ENCODE measurements around the gene PADI2. TPM values are rescaled to one million over a fixed set of nuclear protein-coding genes. Genes with fewer than 3 reads are reported as not detected.

The PADI2 gene
- total RNA-seq, 2 experiments from 2014 or later, result not detected

GRCh38 chr1:17134724-17135123, 15.5 kb upstream of the PADI2 start:
- Mint-ChIP-seq H3K27me3 (peaks cover 10% of the 10 kb centered on the region), H3K27ac (no peak overlapping the region), H3K36me3 (ENCODE audit: low read depth) (no peaks in the 10 kb centered on the region), H3K4me1 (ENCODE audit: low read depth) (no peaks in the 10 kb centered on the region), H3K9me3 (no peaks in the 10 kb centered on the region), H3K4me3 (no peak overlapping the region)
- POLR2A ChIA-PET, result no interaction called here
- no peak for TF ChIP-seq CTCF (IDR thresholded peaks at IDR 0.05)
- ATAC-seq (no peak), DNase-seq (no peak)
- intact Hi-C loops (cut with micrococcal nuclease), result no loop called here
- CTCF ChIA-PET, result interaction anchor here (1.0 to 1.4 kb wide), 2 partner anchors 9 to 102 kb away, joined by 3 to 5 read pairs; no protein-coding TSS in a partner anchor

- H3K27me3 Mint-ChIP-seq, result peaks cover 10% of the 10 kb centered on the region
- intact Hi-C loops (cut with micrococcal nuclease), result no loop called here
- no peak overlapping the region for H3K4me3 Mint-ChIP-seq
- ATAC-seq (no peak), DNase-seq (no peak)
- TF ChIP-seq CTCF (IDR thresholded peaks at IDR 0.05), result no peak
- H3K36me3 Mint-ChIP-seq (ENCODE audit: low read depth), result no peaks in the 10 kb centered on the region
- ChIA-PET CTCF (interaction anchor here (1.0 kb wide), 1 partner anchor 8 kb away, joined by 3 read pairs; no protein-coding TSS in a partner anchor), POLR2A (no interaction called here)
- H3K27ac Mint-ChIP-seq, result no peak overlapping the region
- H3K9me3 Mint-ChIP-seq, result no peaks in the 10 kb centered on the region
- no peaks in the 10 kb centered on the region for H3K4me1 Mint-ChIP-seq (ENCODE audit: low read depth)
These were observed 14.8 kb upstream of the PADI2 start for GRCh38 chr1:17134034-17134433.

GRCh38 chr1:17130138-17130635, 10.9 kb upstream of the PADI2 start:
- intact Hi-C loops (cut with micrococcal nuclease), result no loop called here
- H3K4me1 Mint-ChIP-seq (ENCODE audit: low read depth), result no peaks in the 10 kb centered on the region
- ATAC-seq, result no peak

GRCh38 chr1:17128361-17128760, 9.1 kb upstream of the PADI2 start:
- no peak overlapping the region for H3K27ac Mint-ChIP-seq
- H3K4me3 Mint-ChIP-seq, result no peak overlapping the region
- H3K27me3 Mint-ChIP-seq, result peaks cover 16% of the 10 kb centered on the region
- no peak for TF ChIP-seq CTCF (IDR thresholded peaks at IDR 0.05)
- intact Hi-C loops (cut with micrococcal nuclease), result no loop called here
- H3K36me3 Mint-ChIP-seq (ENCODE audit: low read depth), result no peaks in the 10 kb centered on the region
- CTCF ChIA-PET, result interaction anchor here (10.4 kb wide), 1 partner anchor 107 kb away, joined by 163 read pairs; no protein-coding TSS in a partner anchor
- no peaks in the 10 kb centered on the region for H3K4me1 Mint-ChIP-seq (ENCODE audit: low read depth)
- DNase-seq (no peak), ATAC-seq (no peak)
- POLR2A ChIA-PET, result no interaction called here
- no peaks in the 10 kb centered on the region for H3K9me3 Mint-ChIP-seq

More at GRCh38 chr1:17130138-17130635, 10.9 kb upstream of the PADI2 start:
- Mint-ChIP-seq H3K27ac (no peak overlapping the region), H3K9me3 (no peaks in the 10 kb centered on the region), H3K27me3 (peaks cover 15% of the 10 kb centered on the region), H3K36me3 (ENCODE audit: low read depth) (no peaks in the 10 kb centered on the region), H3K4me3 (no peak overlapping the region)
- DNase-seq, result no peak
- ChIA-PET POLR2A (no interaction called here), CTCF (interaction anchor here (1.5 to 10.4 kb wide), 2 partner anchors 9 to 105 kb away, joined by 3 to 163 read pairs; no protein-coding TSS in a partner anchor)
- TF ChIP-seq CTCF (IDR thresholded peaks at IDR 0.05), result no peak

GRCh38 chr1:17125756-17126237, 6.5 kb upstream of the PADI2 start:
- intact Hi-C loops (cut with micrococcal nuclease), result loop anchor here (1.0 kb wide), 1 partner anchor 112 kb away; no protein-coding TSS in a partner anchor
- DNase-seq (peak; percentile 89), ATAC-seq (peak; percentile 87)
- no peaks in the 10 kb centered on the region for H3K4me1 Mint-ChIP-seq (ENCODE audit: low read depth)
- no peaks in the 10 kb centered on the region for H3K36me3 Mint-ChIP-seq (ENCODE audit: low read depth)
- TF ChIP-seq CTCF (IDR thresholded peaks at IDR 0.05), result peak; percentile 86
- H3K27me3 Mint-ChIP-seq, result peaks cover 16% of the 10 kb centered on the region
- H3K27ac Mint-ChIP-seq, result no peak overlapping the region
- no peak overlapping the region for H3K4me3 Mint-ChIP-seq
- POLR2A ChIA-PET, result interaction anchor here (1.1 kb wide), 1 partner anchor 111 kb away, joined by 6 read pairs; no protein-coding TSS in a partner anchor
- CTCF ChIA-PET, result interaction anchor here (0.6 to 10.4 kb wide), 31 partner anchors 8 to 243 kb away, joined by 3 to 163 read pairs (median 3); partner anchors contain the start of gene PADI3
- H3K9me3 Mint-ChIP-seq, result no peaks in the 10 kb centered on the region
